Naive thymus-derived CD4-positive, alpha-beta T cell (primary cell): Measurements from ENCODE around the gene ESRRG. TPM values are rescaled to one million over a fixed set of nuclear protein-coding genes. Genes with fewer than 3 reads are reported as not detected.

Source experiments
- ATAC-seq: fragments of 150-1000 bp; cut with Tn5 transposase; 2 replicates; pipeline ENCODE4 v1.10.0; 2021; ENCODE audit warnings: mild to moderate bottlenecking, moderate library complexity
- CTCF ChIA-PET: fragments of 350-600 bp; sonication (Branson Sonifier 250); formaldehyde crosslinking; loops from one replicate; lab custom pipeline; 2021; ENCODE audit warnings: antibody characterized with exemption; lab: Charles Lee
- POLR2A ChIA-PET: fragments of 350-600 bp; sonication (Branson Sonifier 250); formaldehyde crosslinking; loops from one replicate; lab custom pipeline; 2021; ENCODE audit warnings: antibody characterized with exemption, inconsistent platforms; lab: Charles Lee
- DNase-seq, 9 donors: peaks; one replicate each; pipeline versions ENCODE4 v3.0.0 to v3.0.0-alpha.2; 2020 to 2022; ENCODE audit warnings: mixed read lengths in 1 of 9
- H3K27ac ChIP-seq: one replicate; pipeline ENCODE4 v1.7.0; 2013; ENCODE audit warnings: mild to moderate bottlenecking, low read depth, low read length, moderate library complexity
- H3K27me3 ChIP-seq, 2 donors: one replicate each; pipeline ENCODE4 v1.7.0; 2013; ENCODE audit warnings: low read length in 2 of 2, mild to moderate bottlenecking in 2 of 2, moderate library complexity in 2 of 2; ENCODE audit not compliant: control insufficient read depth in 2 of 2, insufficient read depth in 2 of 2
- H3K36me3 ChIP-seq, 3 experiments: 1 replicate in 2 of 3; 2 replicates in 1 of 3; pipeline ENCODE4 v1.7.0; 2013; ENCODE audit warnings: low read length in 3 of 3, mild to moderate bottlenecking in 3 of 3, moderate library complexity in 1 of 3; ENCODE audit not compliant: insufficient read depth in 3 of 3, control insufficient read depth in 2 of 3
- H3K4me1 ChIP-seq, 2 donors: one replicate each; pipeline ENCODE4 v1.7.0; 2013; ENCODE audit warnings: low read length in 2 of 2, mild to moderate bottlenecking in 2 of 2, moderate library complexity in 1 of 2; ENCODE audit not compliant: control insufficient read depth in 2 of 2, insufficient read depth in 2 of 2
- H3K4me3 ChIP-seq: 2 replicates; pipeline ENCODE4 v1.7.0; 2013; ENCODE audit warnings: mild to moderate bottlenecking, low read length
- H3K9me3 ChIP-seq, 3 experiments: 1 replicate in 2 of 3; 2 replicates in 1 of 3; pipeline ENCODE4 v1.7.0; 2013; ENCODE audit warnings: low read length in 3 of 3; ENCODE audit not compliant: control insufficient read depth in 2 of 3
- H3K27ac Mint-ChIP-seq, 9 donors: one replicate each; pipeline ENCODE4 v1.8.0; 2020 to 2022; ENCODE audit warnings: mixed read lengths in 9 of 9, mild to moderate bottlenecking in 8 of 9, moderate library complexity in 5 of 9, inconsistent platforms in 2 of 9
- H3K27me3 Mint-ChIP-seq, 5 donors: one replicate each; pipeline ENCODE4 v1.8.0; 2021 to 2022; ENCODE audit warnings: mixed read lengths in 5 of 5, mild to moderate bottlenecking in 1 of 5
- H3K36me3 Mint-ChIP-seq, 5 donors: one replicate each; pipeline ENCODE4 v1.8.0; 2020 to 2022; ENCODE audit warnings: mixed read lengths in 5 of 5, mild to moderate bottlenecking in 3 of 5, inconsistent platforms in 1 of 5
- H3K4me1 Mint-ChIP-seq, 7 donors: one replicate each; pipeline ENCODE4 v1.8.0; 2020 to 2022; ENCODE audit warnings: mixed read lengths in 7 of 7, mild to moderate bottlenecking in 3 of 7, inconsistent platforms in 1 of 7
- H3K4me3 Mint-ChIP-seq, 10 donors: one replicate each; pipeline ENCODE4 v1.8.0; 2020 to 2022; ENCODE audit warnings: mild to moderate bottlenecking in 10 of 10, mixed read lengths in 10 of 10, moderate library complexity in 6 of 10, inconsistent platforms in 2 of 10
- H3K9me3 Mint-ChIP-seq, 11 donors: one replicate each; pipeline ENCODE4 v1.8.0; 2020 to 2022; ENCODE audit warnings: mixed read lengths in 11 of 11, mild to moderate bottlenecking in 4 of 11, inconsistent platforms in 1 of 11, moderate library complexity in 1 of 11
- intact Hi-C, 2 donors: fragments of 100-400 bp; cut with micrococcal nuclease; formaldehyde crosslinking; loops; one replicate each; pipeline ENCODE4 v1.15.1; 2023
- polyA plus RNA-seq, 2 donors: library from polyadenylated mRNA; unstranded; fragments of 300-500 nt; fragmentation: Illumina TruSeq; gene quantifications; one replicate each; pipeline ENCODE4 v1.2.3, GENCODE V29; 2021
- total RNA-seq, 6 experiments: library from RNA in 5 of 6; stranded (reverse) in 5 of 6; gene quantifications; 1 replicate in 5 of 6; 2 replicates in 1 of 6; pipeline ENCODE4 v1.2.3 and lab custom pipeline; 2021 to 2026

ESRRG gene
- total and polyA plus RNA-seq, 7 experiments from 2014 or later = not detected

DNA sequence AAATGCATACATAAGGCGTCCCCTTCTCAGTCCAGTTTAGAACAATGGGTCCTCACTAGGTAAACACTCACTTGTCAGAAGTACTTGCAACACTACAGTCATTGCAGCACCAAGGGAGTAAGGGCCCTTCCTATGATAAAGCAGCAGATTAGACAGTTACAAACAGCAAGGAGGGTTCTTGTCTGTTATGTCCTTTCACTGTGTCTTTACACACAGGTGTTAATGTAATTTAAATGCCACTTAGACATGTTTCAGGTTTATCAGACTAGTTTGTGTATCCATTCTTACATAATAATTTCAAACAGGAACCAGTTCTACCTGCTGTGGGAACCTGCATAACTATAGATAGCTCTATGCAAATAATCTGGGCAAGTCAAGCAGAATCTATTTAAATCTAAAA lies 194.4 kb downstream of the ESRRG start:
- H3K27ac Mint-ChIP-seq = no peak overlapping the region
- H3K4me3 ChIP-seq = no peak overlapping the region
- ChIA-PET CTCF (no interaction called here), POLR2A (no interaction called here)
- H3K27me3 ChIP-seq = no peaks in the 10 kb centered on the region
- H3K36me3 ChIP-seq = no peaks in the 10 kb centered on the region
- ATAC-seq (no peak), DNase-seq (no peak)
- H3K9me3 ChIP-seq = no peaks in the 10 kb centered on the region
- no peaks in the 10 kb centered on the region for H3K36me3 Mint-ChIP-seq
- peaks cover 0 to 13% (median 0%) of the 10 kb centered on the region in 11 donors for H3K9me3 Mint-ChIP-seq
- H3K27me3 Mint-ChIP-seq = no peaks in the 10 kb centered on the region
- no peaks in the 10 kb centered on the region for H3K4me1 Mint-ChIP-seq
- H3K27ac ChIP-seq = no peak overlapping the region
- no peaks in the 10 kb centered on the region for H3K4me1 ChIP-seq
- intact Hi-C loops = no loop called here
- no peak overlapping the region for H3K4me3 Mint-ChIP-seq

DNA sequence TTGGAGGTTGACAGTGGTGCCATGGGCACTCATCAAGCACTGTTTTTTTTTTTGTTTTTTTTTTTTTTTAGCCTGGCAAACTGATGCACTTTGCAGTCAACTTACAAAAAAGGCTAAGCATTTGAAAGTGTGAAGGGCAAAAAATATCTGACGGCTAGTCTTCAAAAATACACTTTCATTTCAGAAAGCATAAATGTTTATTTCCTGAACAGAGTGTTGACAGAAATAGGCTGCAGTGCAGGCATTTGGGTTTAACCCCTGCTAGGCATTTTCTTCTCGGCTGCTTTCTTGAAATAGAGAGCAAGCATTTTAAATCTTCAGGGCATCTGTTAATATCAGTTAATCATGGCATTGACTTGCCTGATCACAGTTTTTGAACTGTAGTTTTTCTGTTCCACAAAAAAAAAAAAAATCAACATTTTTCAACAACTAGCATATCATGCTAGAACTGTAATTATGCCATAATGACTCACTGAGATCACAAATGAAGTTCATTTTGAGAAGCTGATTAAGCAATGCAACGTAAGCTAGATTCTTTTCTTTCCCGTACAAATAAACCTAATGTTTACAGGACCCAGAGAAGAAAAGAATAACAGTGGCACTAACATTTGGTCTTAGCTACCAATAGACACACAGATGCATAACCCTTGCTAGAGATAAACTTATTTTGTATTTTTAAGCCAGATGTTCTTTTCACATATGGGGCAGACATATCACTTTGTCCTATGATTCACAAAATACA lies 199.6 kb downstream of the ESRRG start:
- Mint-ChIP-seq H3K36me3 (no peaks in the 10 kb centered on the region), H3K27ac (no peak overlapping the region), H3K4me1 (no peaks in the 10 kb centered on the region), H3K9me3 (peaks cover 0 to 8% (median 0%) of the 10 kb centered on the region in 11 donors), H3K27me3 (no peaks in the 10 kb centered on the region), H3K4me3 (no peak overlapping the region)
- H3K4me1 ChIP-seq = no peaks in the 10 kb centered on the region
- no peak overlapping the region for H3K4me3 ChIP-seq
- no peak for DNase-seq
- POLR2A ChIA-PET = no interaction called here
- H3K36me3 ChIP-seq = no peaks in the 10 kb centered on the region
- ATAC-seq = no peak
- intact Hi-C loops = no loop called here
- no peak overlapping the region for H3K27ac ChIP-seq
- H3K9me3 ChIP-seq = no peaks in the 10 kb centered on the region
- H3K27me3 ChIP-seq = no peaks in the 10 kb centered on the region
- CTCF ChIA-PET = no interaction called here

DNA sequence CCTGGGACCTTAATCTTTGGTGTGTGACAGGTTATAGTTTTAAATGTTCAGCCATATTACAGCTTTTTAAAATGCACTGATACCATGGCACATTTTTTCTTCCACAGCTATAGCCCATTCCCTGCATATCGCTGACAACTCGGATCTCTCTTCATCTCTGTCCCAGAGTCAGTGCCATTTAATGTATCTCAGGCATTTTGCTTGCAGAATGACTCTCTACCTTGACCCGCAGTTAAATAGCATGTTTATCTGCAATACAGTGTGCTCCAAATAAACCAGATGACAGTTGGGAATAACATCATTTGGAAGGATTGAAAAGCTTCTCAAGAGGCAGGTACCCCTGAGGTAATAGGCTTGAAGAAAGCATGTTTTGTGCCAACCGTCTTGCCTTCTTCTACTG lies 200.2 kb downstream of the ESRRG start:
- ATAC-seq = no peak
- Mint-ChIP-seq H3K9me3 (peaks cover 0 to 11% (median 0%) of the 10 kb centered on the region in 11 donors), H3K27me3 (no peaks in the 10 kb centered on the region), H3K36me3 (no peaks in the 10 kb centered on the region), H3K27ac (no peak overlapping the region), H3K4me3 (no peak overlapping the region), H3K4me1 (peaks cover 0 to 3% (median 0%) of the 10 kb centered on the region in 7 donors)
- Histone ChIP-seq H3K9me3 (no peaks in the 10 kb centered on the region), H3K27me3 (no peaks in the 10 kb centered on the region), H3K36me3 (no peaks in the 10 kb centered on the region), H3K4me1 (no peaks in the 10 kb centered on the region), H3K27ac (no peak overlapping the region), H3K4me3 (no peak overlapping the region)
- intact Hi-C loops = no loop called here
- POLR2A ChIA-PET = no interaction called here
- CTCF ChIA-PET = no interaction called here
- DNase-seq = no peak

DNA sequence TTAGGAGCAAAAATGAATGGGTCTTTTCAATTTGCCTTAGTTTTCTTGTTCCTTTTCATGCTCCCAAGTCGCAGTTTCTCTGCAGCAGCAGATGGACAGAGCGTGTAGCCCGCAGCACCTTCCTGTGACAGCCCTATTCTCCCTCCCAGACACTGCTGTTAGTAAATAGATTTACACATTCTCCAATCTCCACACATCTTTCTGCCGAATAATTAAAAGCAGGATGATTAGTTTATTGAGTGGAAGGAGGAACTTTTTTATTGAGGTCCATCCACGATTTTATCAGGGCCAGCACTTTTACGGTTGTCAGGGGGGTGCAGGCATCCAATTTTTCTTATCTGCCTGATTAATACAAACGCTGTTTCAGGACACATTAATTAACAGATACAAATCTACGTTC lies 201.8 kb downstream of the ESRRG start:
- Histone ChIP-seq H3K27ac (no peak overlapping the region), H3K27me3 (no peaks in the 10 kb centered on the region), H3K9me3 (no peaks in the 10 kb centered on the region), H3K36me3 (no peaks in the 10 kb centered on the region), H3K4me3 (no peak overlapping the region), H3K4me1 (no peaks in the 10 kb centered on the region)
- intact Hi-C loops = no loop called here
- POLR2A ChIA-PET = no interaction called here
- no peak overlapping the region for H3K27ac Mint-ChIP-seq
- no peaks in the 10 kb centered on the region for H3K36me3 Mint-ChIP-seq
- peaks cover 0 to 3% (median 0%) of the 10 kb centered on the region in 7 donors for H3K4me1 Mint-ChIP-seq
- peaks cover 0 to 8% (median 0%) of the 10 kb centered on the region in 11 donors for H3K9me3 Mint-ChIP-seq
- no peak overlapping the region for H3K4me3 Mint-ChIP-seq
- ATAC-seq (no peak), DNase-seq (no peak)
- H3K27me3 Mint-ChIP-seq = no peaks in the 10 kb centered on the region
- CTCF ChIA-PET = no interaction called here

DNA sequence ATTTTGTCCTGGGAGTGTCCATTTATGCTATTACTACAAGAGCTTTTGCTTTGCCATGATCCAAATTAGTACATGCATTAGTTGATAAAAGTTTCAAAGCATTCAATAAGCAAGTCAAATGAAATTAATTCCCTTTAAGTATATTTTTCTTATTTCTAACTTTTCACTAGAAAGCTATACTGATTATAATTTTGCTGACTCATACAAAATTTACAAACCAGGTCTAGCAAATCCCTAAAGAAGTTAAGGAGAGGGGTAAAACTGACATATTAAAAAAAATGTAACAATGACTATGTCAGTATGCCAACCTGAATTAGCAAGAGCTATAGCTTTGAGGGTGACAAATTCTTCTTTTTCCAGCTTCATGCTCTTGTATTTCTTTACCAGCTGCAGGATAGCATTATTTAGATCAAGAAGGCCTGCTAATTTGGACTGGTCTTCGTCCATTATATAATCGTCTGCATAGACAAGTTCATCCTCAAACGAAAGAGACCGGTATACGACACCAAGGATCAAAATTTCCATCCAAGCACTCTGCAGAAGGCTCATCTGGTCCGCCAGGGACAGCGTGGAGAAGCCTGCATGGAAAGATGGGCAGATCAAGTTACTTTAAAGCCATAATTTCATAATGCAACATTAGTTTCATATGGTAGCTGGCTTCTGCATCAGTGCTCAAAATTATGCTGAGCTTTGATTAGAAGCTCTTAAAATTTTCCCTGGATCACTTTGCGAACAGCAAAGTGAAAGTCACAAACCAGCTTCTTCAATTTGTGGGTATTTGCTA lies 204.2 kb downstream of the ESRRG start:
- Histone ChIP-seq H3K4me3 (no peak overlapping the region), H3K4me1 (no peaks in the 10 kb centered on the region), H3K27ac (no peak overlapping the region), H3K27me3 (no peaks in the 10 kb centered on the region), H3K9me3 (no peaks in the 10 kb centered on the region), H3K36me3 (no peaks in the 10 kb centered on the region)
- no peak for DNase-seq
- POLR2A ChIA-PET = no interaction called here
- Mint-ChIP-seq H3K4me3 (no peak overlapping the region), H3K27ac (no peak overlapping the region), H3K27me3 (no peaks in the 10 kb centered on the region), H3K9me3 (peaks cover 0 to 5% (median 0%) of the 10 kb centered on the region in 11 donors), H3K36me3 (no peaks in the 10 kb centered on the region), H3K4me1 (peaks cover 0 to 3% (median 0%) of the 10 kb centered on the region in 7 donors)
- intact Hi-C loops = no loop called here
- ATAC-seq = no peak
- CTCF ChIA-PET = no interaction called here

DNA sequence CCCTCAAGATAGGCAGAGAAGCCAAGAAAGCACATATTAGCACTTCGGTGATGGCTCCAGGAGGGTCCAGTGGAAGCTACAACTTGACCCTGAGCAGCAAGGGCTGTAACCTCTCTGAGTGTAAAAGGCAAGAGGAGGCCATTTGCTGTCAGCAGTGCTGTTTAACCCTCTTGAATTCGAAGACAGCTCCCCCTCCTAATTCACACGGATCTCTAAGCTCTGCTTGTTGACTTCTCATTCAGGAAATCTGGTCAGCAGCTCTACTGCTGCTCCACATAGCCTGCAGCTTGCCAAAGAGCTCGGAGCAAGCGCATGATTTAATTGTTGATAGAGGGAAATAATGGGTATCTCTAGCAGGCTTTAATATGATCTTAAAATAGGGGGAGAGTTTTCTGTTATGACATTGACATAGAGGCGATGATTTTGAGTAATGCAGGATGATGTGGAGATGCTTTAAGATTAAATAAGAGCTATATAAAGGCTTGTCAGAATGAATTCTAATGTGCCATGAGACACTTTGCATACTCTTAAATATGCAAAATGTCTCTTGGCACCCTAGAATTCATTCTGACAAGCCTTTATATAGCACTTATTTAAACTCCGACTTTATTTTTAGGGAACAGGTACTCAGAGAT lies 220.6 kb downstream of the ESRRG start:
- no peak overlapping the region for H3K27ac ChIP-seq
- H3K36me3 ChIP-seq = no peaks in the 10 kb centered on the region
- Mint-ChIP-seq H3K9me3 (peaks cover 0 to 8% (median 2%) of the 10 kb centered on the region in 11 donors), H3K36me3 (no peaks in the 10 kb centered on the region), H3K27me3 (no peaks in the 10 kb centered on the region), H3K4me3 (no peak overlapping the region), H3K27ac (no peak overlapping the region), H3K4me1 (no peaks in the 10 kb centered on the region)
- H3K27me3 ChIP-seq = no peaks in the 10 kb centered on the region
- no peak for ATAC-seq
- H3K9me3 ChIP-seq = no peaks in the 10 kb centered on the region
- DNase-seq = no peak
- POLR2A ChIA-PET = no interaction called here
- intact Hi-C loops = no loop called here
- CTCF ChIA-PET = no interaction called here
- H3K4me1 ChIP-seq = no peaks in the 10 kb centered on the region
- H3K4me3 ChIP-seq = no peak overlapping the region
